ENCODE measurements around the gene NDUFA5. TPM values are rescaled to one million over a fixed set of nuclear protein-coding genes. Genes with fewer than 3 reads are reported as not detected.
A peak's percentile ranks its signal among the peaks of the same experiment; 100 is the strongest.
"Not testable (repeated sequence)": the region's sequence is repeated elsewhere in the genome, so short reads cannot be mapped to it uniquely, and the experiment has no call there.

NDUFA5 gene
- total RNA-seq, 2 experiments from 2014 or later: 52.7 to 54.0 TPM

DNA sequence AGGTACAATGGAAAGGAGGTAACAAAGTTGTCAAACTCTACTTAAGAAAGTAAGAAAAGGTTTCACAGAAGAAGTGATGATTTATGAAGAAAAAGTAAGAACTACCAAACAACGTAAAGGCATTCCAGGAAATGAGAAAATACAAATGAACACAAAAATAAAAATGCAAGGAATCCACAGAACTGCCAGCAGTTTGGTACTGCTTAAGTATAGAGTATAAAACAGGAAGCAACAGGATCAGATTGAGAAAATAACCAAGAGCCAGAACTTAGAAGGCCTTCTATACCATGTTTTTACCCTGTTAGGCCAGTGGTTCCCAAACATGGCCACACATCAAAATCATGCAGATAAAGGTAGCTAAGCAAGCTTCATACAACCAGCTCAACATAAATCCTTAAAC lies 9.2 kb downstream of the NDUFA5 start:
- H3K36me3 Mint-ChIP-seq (ENCODE audit: low read depth): peaks cover 33% of the 10 kb centered on the region
- POLR2A ChIA-PET: interaction anchor here (0.9 kb wide), 1 partner anchor 9 kb away, joined by 3 read pairs; no protein-coding TSS in a partner anchor
- no peak overlapping the region for H3K4me3 Mint-ChIP-seq
- DNase-seq: no peak
- no peaks in the 10 kb centered on the region for H3K27me3 Mint-ChIP-seq
- no peak overlapping the region for H3K27ac Mint-ChIP-seq
- peaks cover 14% of the 10 kb centered on the region for H3K4me1 Mint-ChIP-seq
- peaks cover 4% of the 10 kb centered on the region for H3K9me3 Mint-ChIP-seq
- CTCF ChIA-PET: no interaction called here

GRCh38 chr7:123539871-123540270 lies 17.7 kb downstream of the NDUFA5 start:
- H3K4me1 Mint-ChIP-seq: peaks cover 12% of the 10 kb centered on the region
- H3K36me3 Mint-ChIP-seq (ENCODE audit: low read depth): peaks cover 2% of the 10 kb centered on the region
- POLR2A ChIA-PET: interaction anchor here (1.6 kb wide), 1 partner anchor 18 kb away, joined by 6 read pairs; the partner anchor contains the start of gene NDUFA5
- DNase-seq: no peak
- no peak overlapping the region for H3K27ac Mint-ChIP-seq
- H3K9me3 Mint-ChIP-seq: no peaks in the 10 kb centered on the region
- CTCF ChIA-PET: interaction anchor here (1.9 kb wide), 1 partner anchor 18 kb away, joined by 6 read pairs; the partner anchor contains the start of gene NDUFA5
- H3K27me3 Mint-ChIP-seq: no peaks in the 10 kb centered on the region
- no peak overlapping the region for H3K4me3 Mint-ChIP-seq

DNA sequence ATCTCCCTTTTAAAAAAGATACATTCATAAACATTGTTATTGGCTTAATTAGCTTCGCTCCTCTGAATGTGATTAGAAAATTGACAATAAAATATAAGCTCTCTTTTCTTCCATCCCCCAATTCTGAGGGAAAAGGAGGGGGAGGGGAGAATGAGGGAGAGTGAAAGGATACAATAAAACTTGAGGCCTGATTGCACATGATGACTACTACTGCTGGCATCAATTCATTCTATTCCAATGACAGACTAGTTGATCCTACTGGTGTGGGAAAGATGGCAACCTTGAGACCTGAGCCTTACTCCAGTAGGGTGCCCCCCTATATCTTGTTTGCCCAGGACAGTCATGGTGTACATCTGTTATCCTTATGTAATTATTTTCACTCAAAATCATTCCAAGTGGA lies 18.7 kb downstream of the NDUFA5 start:
- peaks cover 2% of the 10 kb centered on the region for H3K36me3 Mint-ChIP-seq (ENCODE audit: low read depth)
- no peak overlapping the region for H3K27ac Mint-ChIP-seq
- DNase-seq: no peak
- no peak overlapping the region for H3K4me3 Mint-ChIP-seq
- CTCF ChIA-PET: interaction anchor here (1.1 to 1.9 kb wide), 3 partner anchors 8 to 45 kb away, joined by 3 to 7 read pairs (median 6); partner anchors contain the start of gene NDUFA5
- POLR2A ChIA-PET: interaction anchor here (1.0 to 1.6 kb wide), 2 partner anchors 10 to 19 kb away, joined by 3 to 6 read pairs; partner anchors contain the start of gene NDUFA5
- peaks cover 4% of the 10 kb centered on the region for H3K27me3 Mint-ChIP-seq
- H3K4me1 Mint-ChIP-seq: peaks cover 18% of the 10 kb centered on the region
- no peaks in the 10 kb centered on the region for H3K9me3 Mint-ChIP-seq

GRCh38 chr7:123538189-123538714 lies 19.4 kb downstream of the NDUFA5 start:
- H3K36me3 Mint-ChIP-seq (ENCODE audit: low read depth): peaks cover 2% of the 10 kb centered on the region

DNA sequence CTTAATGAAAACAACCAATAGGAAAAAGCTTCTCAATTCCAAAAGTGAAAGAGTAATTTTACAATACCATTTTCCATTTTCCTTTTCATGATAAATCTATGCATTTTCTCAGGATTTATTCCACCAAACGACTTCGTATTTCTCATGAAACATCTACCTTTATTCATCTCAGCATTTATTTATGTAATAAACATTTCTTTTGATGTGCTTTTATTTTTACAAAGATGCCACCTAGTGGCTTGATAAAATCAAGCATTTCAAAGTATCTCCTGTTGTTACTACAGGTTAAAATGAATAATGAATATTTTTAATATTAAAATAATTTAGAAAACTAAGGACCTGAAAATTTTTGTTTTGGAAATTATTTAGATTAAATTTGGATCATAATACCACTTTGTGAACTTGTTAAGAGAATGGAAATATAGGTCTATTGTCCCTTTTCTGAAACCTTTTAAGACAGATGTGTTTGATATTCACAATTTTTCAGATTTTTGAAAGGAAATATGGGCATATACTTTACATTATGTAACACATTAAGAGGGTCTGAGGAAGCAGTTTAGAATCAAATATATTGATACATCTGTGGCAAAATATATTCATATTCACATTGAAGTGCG lies 20.5 kb downstream of the NDUFA5 start:
- CTCF ChIA-PET: no interaction called here
- no peak overlapping the region for H3K4me3 Mint-ChIP-seq
- no peak for DNase-seq
- POLR2A ChIA-PET: interaction anchor here (1.3 kb wide), 1 partner anchor 43 kb away, joined by 3 read pairs; no protein-coding TSS in a partner anchor
- H3K27ac Mint-ChIP-seq: no peak overlapping the region
- H3K9me3 Mint-ChIP-seq: no peaks in the 10 kb centered on the region
- H3K36me3 Mint-ChIP-seq (ENCODE audit: low read depth): peaks cover 2% of the 10 kb centered on the region
- H3K27me3 Mint-ChIP-seq: peaks cover 16% of the 10 kb centered on the region
- H3K4me1 Mint-ChIP-seq: peaks cover 27% of the 10 kb centered on the region

More at GRCh38 chr7:123538189-123538714, 19.4 kb downstream of the NDUFA5 start:
- ChIA-PET CTCF (interaction anchor here (0.7 to 1.9 kb wide), 4 partner anchors 9 to 44 kb away, joined by 3 to 7 read pairs (median 4); partner anchors contain the start of gene NDUFA5), POLR2A (interaction anchor here (1.3 kb wide), 1 partner anchor 44 kb away, joined by 3 read pairs; no protein-coding TSS in a partner anchor)
- Mint-ChIP-seq H3K27ac (no peak overlapping the region), H3K4me3 (no peak overlapping the region), H3K27me3 (peaks cover 9% of the 10 kb centered on the region), H3K4me1 (peaks cover 23% of the 10 kb centered on the region), H3K9me3 (no peaks in the 10 kb centered on the region)
- DNase-seq: no peak

DNA sequence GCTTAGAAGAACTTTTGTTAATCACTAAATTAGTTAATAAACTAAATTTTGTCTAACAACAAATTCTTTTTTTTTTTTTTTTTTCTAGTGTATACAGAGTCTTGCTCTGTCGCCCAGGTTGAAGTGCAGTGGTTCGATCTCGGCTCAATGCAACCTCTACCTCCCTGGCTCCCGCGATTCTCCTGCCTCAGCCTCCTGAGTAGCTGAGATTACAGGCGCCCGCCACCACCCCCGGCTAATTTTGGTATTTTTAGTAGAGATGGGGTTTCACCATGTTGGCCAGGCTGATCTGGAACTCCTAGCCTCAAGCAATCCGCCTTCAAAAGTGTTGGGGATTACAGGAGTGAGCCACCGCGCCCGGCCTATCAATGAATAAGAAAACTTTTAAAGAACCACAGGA lies 22.1 kb downstream of the NDUFA5 start:
- H3K36me3 Mint-ChIP-seq (ENCODE audit: low read depth): no peaks in the 10 kb centered on the region
- CTCF ChIA-PET: interaction anchor here (0.6 to 3.0 kb wide), 6 partner anchors 8 to 43 kb away, joined by 3 to 24 read pairs (median 3); partner anchors contain the start of gene NDUFA5
- H3K4me1 Mint-ChIP-seq: peaks cover 27% of the 10 kb centered on the region
- no peak overlapping the region for H3K27ac Mint-ChIP-seq
- H3K9me3 Mint-ChIP-seq: no peaks in the 10 kb centered on the region
- DNase-seq: no peak
- H3K27me3 Mint-ChIP-seq: peaks cover 22% of the 10 kb centered on the region
- H3K4me3 Mint-ChIP-seq: peak overlapping the region; percentile 89
- POLR2A ChIA-PET: interaction anchor here (0.6 to 1.3 kb wide), 3 partner anchors 22 to 220 kb away, joined by 3 to 6 read pairs (median 4); partner anchors contain the start of gene NDUFA5

GRCh38 chr7:123534383-123535260 lies 23.0 kb downstream of the NDUFA5 start, which contains the start of gene IQUB:
Gene IQUB, minus strand, starts transcription at chr7:123534595. Its CDS starts 22,255 bp downstream, at chr7:123512340.
- POLR2A ChIA-PET: interaction anchor here (0.6 to 1.3 kb wide), 3 partner anchors 23 to 221 kb away, joined by 3 to 6 read pairs (median 4); partner anchors contain the start of gene NDUFA5
- Mint-ChIP-seq H3K4me3 (peak within 1 kb of the TSS; percentile 89), H3K9me3 (no peaks in the 10 kb centered on the region), H3K27me3 (peaks cover 22% of the 10 kb centered on the region), H3K27ac (peak within 1 kb of the TSS; percentile 77), H3K36me3 (ENCODE audit: low read depth) (no peaks in the 10 kb centered on the region), H3K4me1 (peaks cover 27% of the 10 kb centered on the region)
- peak; percentile 96 for DNase-seq
- CTCF ChIA-PET: interaction anchor here (0.6 to 3.0 kb wide), 5 partner anchors 9 to 40 kb away, joined by 3 to 24 read pairs (median 3); partner anchors contain the start of gene NDUFA5

- Mint-ChIP-seq H3K4me1 (peaks cover 27% of the 10 kb centered on the region), H3K36me3 (ENCODE audit: low read depth) (no peaks in the 10 kb centered on the region), H3K27me3 (peaks cover 22% of the 10 kb centered on the region), H3K4me3 (peak overlapping the region; percentile 89), H3K9me3 (no peaks in the 10 kb centered on the region), H3K27ac (no peak overlapping the region)
- DNase-seq: no peak
- CTCF ChIA-PET: interaction anchor here (2.2 to 3.0 kb wide), 2 partner anchors 24 to 39 kb away, joined by 15 to 24 read pairs; partner anchors contain the start of gene NDUFA5
- POLR2A ChIA-PET: no interaction called here
Measured at GRCh38 chr7:123533929-123534382, 23.7 kb downstream of the NDUFA5 start.

GRCh38 chr7:123533553-123533917 lies 24.1 kb downstream of the NDUFA5 start:
- POLR2A ChIA-PET: no interaction called here
- no peaks in the 10 kb centered on the region for H3K9me3 Mint-ChIP-seq
- peaks cover 26% of the 10 kb centered on the region for H3K27me3 Mint-ChIP-seq
- no peak for DNase-seq
- H3K4me3 Mint-ChIP-seq: peak overlapping the region; percentile 2
- H3K36me3 Mint-ChIP-seq (ENCODE audit: low read depth): no peaks in the 10 kb centered on the region
- no peak overlapping the region for H3K27ac Mint-ChIP-seq
- CTCF ChIA-PET: interaction anchor here (3.0 kb wide), 1 partner anchor 39 kb away, joined by 24 read pairs; no protein-coding TSS in a partner anchor
- peaks cover 27% of the 10 kb centered on the region for H3K4me1 Mint-ChIP-seq

GRCh38 chr7:123532788-123533552 lies 24.6 kb downstream of the NDUFA5 start:
- Mint-ChIP-seq H3K27me3 (peaks cover 29% of the 10 kb centered on the region), H3K4me1 (peaks cover 22% of the 10 kb centered on the region)
- H3K9me3 Mint-ChIP-seq; H3K27ac Mint-ChIP-seq; POLR2A ChIA-PET; H3K4me3 Mint-ChIP-seq; H3K36me3 Mint-ChIP-seq (ENCODE audit: low read depth): not testable (repeated sequence)
- CTCF ChIA-PET: interaction anchor here (3.0 kb wide), 1 partner anchor 38 kb away, joined by 24 read pairs; no protein-coding TSS in a partner anchor
- peak; percentile 42 for DNase-seq

- H3K4me1 Mint-ChIP-seq: peaks cover 21% of the 10 kb centered on the region
- H3K36me3 Mint-ChIP-seq (ENCODE audit: low read depth); CTCF ChIA-PET; DNase-seq; H3K27ac Mint-ChIP-seq; POLR2A ChIA-PET; H3K4me3 Mint-ChIP-seq; H3K9me3 Mint-ChIP-seq: not testable (repeated sequence)
- peaks cover 29% of the 10 kb centered on the region for H3K27me3 Mint-ChIP-seq
Measured at GRCh38 chr7:123532343-123532742, 25.3 kb downstream of the NDUFA5 start.
